ENCODE measurements around the gene CGB8.
"Not testable (repeated sequence)": the region's sequence is repeated elsewhere in the genome, so short reads cannot be mapped to it uniquely, and the experiment has no call there.

DNA sequence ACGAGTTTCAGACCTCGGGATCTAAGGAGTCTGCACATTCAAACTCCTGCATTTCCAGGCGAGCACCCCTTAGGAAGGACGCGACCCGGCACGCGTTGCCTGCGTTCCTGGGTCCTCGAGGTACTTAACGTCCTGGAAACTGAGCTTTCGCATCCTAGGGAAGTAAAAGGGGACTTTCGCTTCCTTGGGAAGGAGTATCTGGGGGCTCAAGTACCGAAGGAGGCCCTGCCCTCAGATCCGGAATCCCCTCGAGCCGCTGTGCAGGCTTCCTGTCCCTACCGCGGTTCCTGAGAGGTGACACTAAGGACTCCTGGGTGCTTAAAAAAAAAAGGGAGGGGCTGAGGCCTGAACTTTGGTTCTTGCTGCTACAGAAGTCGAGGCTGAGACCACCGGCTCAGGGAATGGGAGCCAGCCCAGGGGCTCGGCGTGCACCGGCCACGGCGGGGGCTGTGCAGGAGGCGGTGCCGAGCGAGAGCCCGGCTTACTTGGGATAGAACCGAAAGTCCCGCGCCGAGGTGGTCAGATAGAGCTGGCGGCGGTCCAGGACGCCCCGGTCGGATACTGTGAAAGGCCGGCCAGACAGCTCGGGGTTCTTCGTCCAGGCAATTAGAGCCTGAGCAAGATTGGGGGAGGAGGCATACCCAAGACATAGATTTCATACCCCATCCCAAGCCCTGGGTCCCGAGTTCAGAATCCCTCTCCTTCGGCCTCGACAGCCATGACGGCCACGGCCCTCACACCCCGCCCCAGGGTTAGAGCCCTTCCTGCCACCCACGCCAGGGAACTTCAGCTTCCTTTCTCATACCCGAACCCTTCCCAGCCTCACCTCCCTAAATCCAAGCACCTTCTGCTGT is 30.3 kb downstream of the CGB8 start:
- not testable (repeated sequence) for TF ChIP-seq SIN3A (IDR thresholded peaks at IDR 0.05; ENCODE audit: low read depth, low read length); ESRRA (IDR thresholded peaks at IDR 0.05; ENCODE audit: low read length); SREBF2 (IDR thresholded peaks at IDR 0.05; ENCODE audit: low read length); CBFB (IDR thresholded peaks at IDR 0.05; ENCODE audit: low read depth); EZH2 (IDR thresholded peaks at IDR 0.05; ENCODE audit: borderline replicate concordance, control insufficient read depth, low read depth, low read length); ZNF24 (IDR thresholded peaks at IDR 0.05); CBX5 (IDR thresholded peaks at IDR 0.05; ENCODE audit: low read depth); NR2C1 (IDR thresholded peaks at IDR 0.05); POLR2AphosphoS5 (IDR thresholded peaks at IDR 0.05; ENCODE audit: low read length); EP300 (IDR thresholded peaks at IDR 0.05; ENCODE audit: borderline replicate concordance in 1 of 2, control insufficient read depth in 1 of 2, low read depth in 2 of 2, low read length in 2 of 2)
- TF ChIP-seq, protein P1, sequence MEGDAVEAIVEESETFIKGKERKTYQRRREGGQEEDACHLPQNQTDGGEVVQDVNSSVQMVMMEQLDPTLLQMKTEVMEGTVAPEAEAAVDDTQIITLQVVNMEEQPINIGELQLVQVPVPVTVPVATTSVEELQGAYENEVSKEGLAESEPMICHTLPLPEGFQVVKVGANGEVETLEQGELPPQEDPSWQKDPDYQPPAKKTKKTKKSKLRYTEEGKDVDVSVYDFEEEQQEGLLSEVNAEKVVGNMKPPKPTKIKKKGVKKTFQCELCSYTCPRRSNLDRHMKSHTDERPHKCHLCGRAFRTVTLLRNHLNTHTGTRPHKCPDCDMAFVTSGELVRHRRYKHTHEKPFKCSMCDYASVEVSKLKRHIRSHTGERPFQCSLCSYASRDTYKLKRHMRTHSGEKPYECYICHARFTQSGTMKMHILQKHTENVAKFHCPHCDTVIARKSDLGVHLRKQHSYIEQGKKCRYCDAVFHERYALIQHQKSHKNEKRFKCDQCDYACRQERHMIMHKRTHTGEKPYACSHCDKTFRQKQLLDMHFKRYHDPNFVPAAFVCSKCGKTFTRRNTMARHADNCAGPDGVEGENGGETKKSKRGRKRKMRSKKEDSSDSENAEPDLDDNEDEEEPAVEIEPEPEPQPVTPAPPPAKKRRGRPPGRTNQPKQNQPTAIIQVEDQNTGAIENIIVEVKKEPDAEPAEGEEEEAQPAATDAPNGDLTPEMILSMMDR (IDR thresholded peaks at IDR 0.05 in 2 of 3, conservative IDR thresholded peaks at IDR 0.05 in 1 of 3; ENCODE audit: control insufficient read depth in 2 of 3, extremely low read depth in 1 of 3, insufficient read depth in 1 of 3, low read depth in 3 of 3, low read length in 3 of 3) = not testable (repeated sequence)
- TF ChIP-seq, protein P2, sequence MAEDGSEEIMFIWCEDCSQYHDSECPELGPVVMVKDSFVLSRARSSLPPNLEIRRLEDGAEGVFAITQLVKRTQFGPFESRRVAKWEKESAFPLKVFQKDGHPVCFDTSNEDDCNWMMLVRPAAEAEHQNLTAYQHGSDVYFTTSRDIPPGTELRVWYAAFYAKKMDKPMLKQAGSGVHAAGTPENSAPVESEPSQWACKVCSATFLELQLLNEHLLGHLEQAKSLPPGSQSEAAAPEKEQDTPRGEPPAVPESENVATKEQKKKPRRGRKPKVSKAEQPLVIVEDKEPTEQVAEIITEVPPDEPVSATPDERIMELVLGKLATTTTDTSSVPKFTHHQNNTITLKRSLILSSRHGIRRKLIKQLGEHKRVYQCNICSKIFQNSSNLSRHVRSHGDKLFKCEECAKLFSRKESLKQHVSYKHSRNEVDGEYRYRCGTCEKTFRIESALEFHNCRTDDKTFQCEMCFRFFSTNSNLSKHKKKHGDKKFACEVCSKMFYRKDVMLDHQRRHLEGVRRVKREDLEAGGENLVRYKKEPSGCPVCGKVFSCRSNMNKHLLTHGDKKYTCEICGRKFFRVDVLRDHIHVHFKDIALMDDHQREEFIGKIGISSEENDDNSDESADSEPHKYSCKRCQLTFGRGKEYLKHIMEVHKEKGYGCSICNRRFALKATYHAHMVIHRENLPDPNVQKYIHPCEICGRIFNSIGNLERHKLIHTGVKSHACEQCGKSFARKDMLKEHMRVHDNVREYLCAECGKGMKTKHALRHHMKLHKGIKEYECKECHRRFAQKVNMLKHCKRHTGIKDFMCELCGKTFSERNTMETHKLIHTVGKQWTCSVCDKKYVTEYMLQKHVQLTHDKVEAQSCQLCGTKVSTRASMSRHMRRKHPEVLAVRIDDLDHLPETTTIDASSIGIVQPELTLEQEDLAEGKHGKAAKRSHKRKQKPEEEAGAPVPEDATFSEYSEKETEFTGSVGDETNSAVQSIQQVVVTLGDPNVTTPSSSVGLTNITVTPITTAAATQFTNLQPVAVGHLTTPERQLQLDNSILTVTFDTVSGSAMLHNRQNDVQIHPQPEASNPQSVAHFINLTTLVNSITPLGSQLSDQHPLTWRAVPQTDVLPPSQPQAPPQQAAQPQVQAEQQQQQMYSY (CRISPR knock-in tag; IDR thresholded peaks at IDR 0.05) = not testable (repeated sequence)
- TF ChIP-seq, protein P3, sequence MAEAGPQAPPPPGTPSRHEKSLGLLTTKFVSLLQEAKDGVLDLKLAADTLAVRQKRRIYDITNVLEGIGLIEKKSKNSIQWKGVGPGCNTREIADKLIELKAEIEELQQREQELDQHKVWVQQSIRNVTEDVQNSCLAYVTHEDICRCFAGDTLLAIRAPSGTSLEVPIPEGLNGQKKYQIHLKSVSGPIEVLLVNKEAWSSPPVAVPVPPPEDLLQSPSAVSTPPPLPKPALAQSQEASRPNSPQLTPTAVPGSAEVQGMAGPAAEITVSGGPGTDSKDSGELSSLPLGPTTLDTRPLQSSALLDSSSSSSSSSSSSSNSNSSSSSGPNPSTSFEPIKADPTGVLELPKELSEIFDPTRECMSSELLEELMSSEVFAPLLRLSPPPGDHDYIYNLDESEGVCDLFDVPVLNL (IDR thresholded peaks at IDR 0.05; ENCODE audit: low read depth, low read length) = not testable (repeated sequence)

All from GM12878 (cell line).